GM23248 (cell line): Measurements from ENCODE around the gene MAP3K21.

Source experiments
- EZH2 ChIP-seq: fragments of 200-600 bp; sonication (generic); IDR thresholded peaks from 2 replicates; pipeline ENCODE4 v1.6.1; 2018; ENCODE audit warnings: antibody characterized with exemption, mild to moderate bottlenecking; ENCODE audit not compliant: insufficient read depth, poor library complexity, severe bottlenecking
- EZH2phosphoT487 ChIP-seq: fragments of 200-600 bp; sonication (generic); IDR thresholded peaks from 2 replicates; pipeline ENCODE4 v1.6.1; 2018; ENCODE audit warnings: antibody characterized with exemption, moderate library complexity, mild to moderate bottlenecking, low read depth; ENCODE audit not compliant: insufficient read depth

GRCh38 chr1:233357595-233358397 is 30.3 kb downstream of the MAP3K21 start:
- no peak for TF ChIP-seq EZH2
- TF ChIP-seq EZH2phosphoT487: no peak
